ENCODE data around the gene MST1R. TPM values are rescaled to one million over a fixed set of nuclear protein-coding genes. Genes with fewer than 3 reads are reported as not detected.

MST1R gene
- total and polyA plus RNA-seq, 9 donors = 1.2 to 5.0 (median 3.1) TPM

- Histone ChIP-seq H3K27ac (ENCODE audit: low read length) (no peak overlapping the region), H3K27me3 (ENCODE audit: control insufficient read depth, insufficient read depth, low read length) (peaks cover 2% of the 10 kb centered on the region), H3K4me3 (ENCODE audit: low read length) (no peak overlapping the region), H3K36me3 (ENCODE audit: control insufficient read depth, insufficient read depth, low read length) (no peaks in the 10 kb centered on the region), H3K4me1 (ENCODE audit: control insufficient read depth, insufficient read depth, low read length) (peaks cover 30% of the 10 kb centered on the region), H3K9me3 (replicated peaks; ENCODE audit: control insufficient read depth, low read depth, low read length) (no peaks in the 10 kb centered on the region)
- no peak for DNase-seq
- 40% methylated on average over 1 of the region's 2 CpGs for WGBS (ENCODE audit: insufficient coverage)
Measured at GRCh38 chr3:49879721-49880120, 24.0 kb downstream of the MST1R start.

- no peaks in the 10 kb centered on the region for H3K36me3 ChIP-seq (ENCODE audit: control insufficient read depth, insufficient read depth, low read length)
- H3K27me3 ChIP-seq (ENCODE audit: control insufficient read depth, insufficient read depth, low read length) = peaks cover 2% of the 10 kb centered on the region
- no peak for DNase-seq
- H3K9me3 ChIP-seq (replicated peaks; ENCODE audit: control insufficient read depth, low read depth, low read length) = no peaks in the 10 kb centered on the region
- peaks cover 30% of the 10 kb centered on the region for H3K4me1 ChIP-seq (ENCODE audit: control insufficient read depth, insufficient read depth, low read length)
- H3K27ac ChIP-seq (ENCODE audit: low read length) = no peak overlapping the region
- H3K4me3 ChIP-seq (ENCODE audit: low read length) = no peak overlapping the region
Measured at GRCh38 chr3:49878686-49879085, 25.0 kb downstream of the MST1R start.

- Histone ChIP-seq H3K4me1 (ENCODE audit: control insufficient read depth, insufficient read depth, low read length) (peaks cover 28% of the 10 kb centered on the region), H3K27me3 (ENCODE audit: control insufficient read depth, insufficient read depth, low read length) (peaks cover 2% of the 10 kb centered on the region), H3K36me3 (ENCODE audit: control insufficient read depth, insufficient read depth, low read length) (no peaks in the 10 kb centered on the region), H3K27ac (ENCODE audit: low read length) (no peak overlapping the region), H3K9me3 (replicated peaks; ENCODE audit: control insufficient read depth, low read depth, low read length) (no peaks in the 10 kb centered on the region), H3K4me3 (ENCODE audit: low read length) (no peak overlapping the region)
- WGBS (ENCODE audit: insufficient coverage) = 58% methylated on average over 2 of the region's 2 CpGs
- no peak for DNase-seq
Measured at GRCh38 chr3:49877716-49878115, 26.0 kb downstream of the MST1R start.

GRCh38 chr3:49876567-49876966 lies 27.1 kb downstream of the MST1R start:
- 80% methylated on average over 3 of the region's 5 CpGs for WGBS (ENCODE audit: insufficient coverage)
- Histone ChIP-seq H3K27ac (ENCODE audit: low read length) (no peak overlapping the region), H3K36me3 (ENCODE audit: control insufficient read depth, insufficient read depth, low read length) (no peaks in the 10 kb centered on the region)

GRCh38 chr3:49873623-49874022 lies 30.1 kb downstream of the MST1R start:
- H3K36me3 ChIP-seq (ENCODE audit: control insufficient read depth, insufficient read depth, low read length) = no peaks in the 10 kb centered on the region
- peaks cover 28% of the 10 kb centered on the region for H3K27me3 ChIP-seq (ENCODE audit: control insufficient read depth, insufficient read depth, low read length)
- DNase-seq = no peak
- WGBS (ENCODE audit: insufficient coverage) = 87% methylated on average over 8 of the region's 8 CpGs
- peaks cover 11% of the 10 kb centered on the region for H3K4me1 ChIP-seq (ENCODE audit: control insufficient read depth, insufficient read depth, low read length)
- no peak overlapping the region for H3K27ac ChIP-seq (ENCODE audit: low read length)
- H3K4me3 ChIP-seq (ENCODE audit: low read length) = no peak overlapping the region
- H3K9me3 ChIP-seq (replicated peaks; ENCODE audit: control insufficient read depth, low read depth, low read length) = no peaks in the 10 kb centered on the region

More at GRCh38 chr3:49876567-49876966, 27.1 kb downstream of the MST1R start:
- H3K4me3 ChIP-seq (ENCODE audit: low read length) = no peak overlapping the region
- no peak for DNase-seq
- peaks cover 16% of the 10 kb centered on the region for H3K4me1 ChIP-seq (ENCODE audit: control insufficient read depth, insufficient read depth, low read length)
- H3K27me3 ChIP-seq (ENCODE audit: control insufficient read depth, insufficient read depth, low read length) = peaks cover 2% of the 10 kb centered on the region
- no peaks in the 10 kb centered on the region for H3K9me3 ChIP-seq (replicated peaks; ENCODE audit: control insufficient read depth, low read depth, low read length)

GRCh38 chr3:49872801-49873281 lies 30.8 kb downstream of the MST1R start:
- H3K9me3 ChIP-seq (replicated peaks; ENCODE audit: control insufficient read depth, low read depth, low read length) = no peaks in the 10 kb centered on the region
- 52% methylated on average over 4 of the region's 4 CpGs for WGBS (ENCODE audit: insufficient coverage)
- no peaks in the 10 kb centered on the region for H3K36me3 ChIP-seq (ENCODE audit: control insufficient read depth, insufficient read depth, low read length)
- H3K4me1 ChIP-seq (ENCODE audit: control insufficient read depth, insufficient read depth, low read length) = peaks cover 15% of the 10 kb centered on the region
- H3K4me3 ChIP-seq (ENCODE audit: low read length) = no peak overlapping the region
- DNase-seq = no peak
- H3K27ac ChIP-seq (ENCODE audit: low read length) = no peak overlapping the region
- peaks cover 36% of the 10 kb centered on the region for H3K27me3 ChIP-seq (ENCODE audit: control insufficient read depth, insufficient read depth, low read length)

GRCh38 chr3:49871531-49872153 lies 32.0 kb downstream of the MST1R start:
- WGBS (ENCODE audit: insufficient coverage) = 67% methylated on average over 10 of the region's 10 CpGs
- no peak overlapping the region for H3K4me3 ChIP-seq (ENCODE audit: low read length)
- no peaks in the 10 kb centered on the region for H3K36me3 ChIP-seq (ENCODE audit: control insufficient read depth, insufficient read depth, low read length)
- H3K27me3 ChIP-seq (ENCODE audit: control insufficient read depth, insufficient read depth, low read length) = peaks cover 46% of the 10 kb centered on the region
- no peak for DNase-seq
- no peaks in the 10 kb centered on the region for H3K9me3 ChIP-seq (replicated peaks; ENCODE audit: control insufficient read depth, low read depth, low read length)
- no peak overlapping the region for H3K27ac ChIP-seq (ENCODE audit: low read length)
- H3K4me1 ChIP-seq (ENCODE audit: control insufficient read depth, insufficient read depth, low read length) = peaks cover 15% of the 10 kb centered on the region

GRCh38 chr3:49869525-49870126 lies 34.0 kb downstream of the MST1R start, which contains the start of gene CAMKV:
TSS of gene CAMKV (minus strand) at chr3:49869906. CDS start at chr3:49862388, 7,518 bp downstream.
- no peaks in the 10 kb centered on the region for H3K9me3 ChIP-seq (replicated peaks; ENCODE audit: control insufficient read depth, low read depth, low read length)
- H3K27me3 ChIP-seq (ENCODE audit: control insufficient read depth, insufficient read depth, low read length) = peaks cover 57% of the 10 kb centered on the region
- no peaks in the 10 kb centered on the region for H3K36me3 ChIP-seq (ENCODE audit: control insufficient read depth, insufficient read depth, low read length)
- H3K4me3 ChIP-seq (ENCODE audit: low read length) = peak within 1 kb of the TSS; percentile 19
- DNase-seq = no peak
- no peak within 1 kb of the TSS for H3K27ac ChIP-seq (ENCODE audit: low read length)
- peaks cover 19% of the 10 kb centered on the region for H3K4me1 ChIP-seq (ENCODE audit: control insufficient read depth, insufficient read depth, low read length)
- WGBS (ENCODE audit: insufficient coverage) = under 1% methylated on average over 59 of the region's 59 CpGs

GRCh38 chr3:49868862-49869466 lies 34.7 kb downstream of the MST1R start:
- no peaks in the 10 kb centered on the region for H3K36me3 ChIP-seq (ENCODE audit: control insufficient read depth, insufficient read depth, low read length)
- H3K9me3 ChIP-seq (replicated peaks; ENCODE audit: control insufficient read depth, low read depth, low read length) = no peaks in the 10 kb centered on the region
- H3K4me3 ChIP-seq (ENCODE audit: low read length) = peak overlapping the region; percentile 19
- DNase-seq = no peak
- WGBS (ENCODE audit: insufficient coverage) = 2% methylated on average over 7 of the region's 23 CpGs
- peaks cover 63% of the 10 kb centered on the region for H3K27me3 ChIP-seq (ENCODE audit: control insufficient read depth, insufficient read depth, low read length)
- H3K27ac ChIP-seq (ENCODE audit: low read length) = no peak overlapping the region
- peaks cover 19% of the 10 kb centered on the region for H3K4me1 ChIP-seq (ENCODE audit: control insufficient read depth, insufficient read depth, low read length)

GRCh38 chr3:49867871-49868321 lies 35.8 kb downstream of the MST1R start:
- H3K4me3 ChIP-seq (ENCODE audit: low read length) = no peak overlapping the region
- peaks cover 67% of the 10 kb centered on the region for H3K27me3 ChIP-seq (ENCODE audit: control insufficient read depth, insufficient read depth, low read length)
- 20% methylated on average over 2 of the region's 7 CpGs for WGBS (ENCODE audit: insufficient coverage)
- no peak overlapping the region for H3K27ac ChIP-seq (ENCODE audit: low read length)
- no peaks in the 10 kb centered on the region for H3K9me3 ChIP-seq (replicated peaks; ENCODE audit: control insufficient read depth, low read depth, low read length)
- peaks cover 19% of the 10 kb centered on the region for H3K4me1 ChIP-seq (ENCODE audit: control insufficient read depth, insufficient read depth, low read length)
- DNase-seq = peak; percentile 61
- no peaks in the 10 kb centered on the region for H3K36me3 ChIP-seq (ENCODE audit: control insufficient read depth, insufficient read depth, low read length)

Measured in muscle of leg (tissue), 11 donors.